ENCODE data around the gene GAS2L2.

- TF ChIP-seq POLR2AphosphoS5 (IDR thresholded peaks at IDR 0.05) (no peak), CTCF (IDR thresholded peaks at IDR 0.05; ENCODE audit: poor library complexity, severe bottlenecking) (no peak), REST (IDR thresholded peaks at IDR 0.05; ENCODE audit: borderline replicate concordance) (no peak), EP300 (conservative IDR thresholded peaks at IDR 0.05; ENCODE audit: poor library complexity, severe bottlenecking) (no peak)
Measured at GRCh38 chr17:35729405-35729833, 23.6 kb downstream of the GAS2L2 start.

All from neural cell (in vitro differentiated cells).